Measurements from ENCODE around the gene EDIL3.
"Not testable (repeated sequence)": the region's sequence is repeated elsewhere in the genome, so short reads cannot be mapped to it uniquely, and the experiment has no call there.

Gene EDIL3

GRCh38 chr5:84378420-84378819 lies 6.3 kb downstream of the EDIL3 start:
- DNase-seq (ENCODE audit: low spot score) = no peak

DNA sequence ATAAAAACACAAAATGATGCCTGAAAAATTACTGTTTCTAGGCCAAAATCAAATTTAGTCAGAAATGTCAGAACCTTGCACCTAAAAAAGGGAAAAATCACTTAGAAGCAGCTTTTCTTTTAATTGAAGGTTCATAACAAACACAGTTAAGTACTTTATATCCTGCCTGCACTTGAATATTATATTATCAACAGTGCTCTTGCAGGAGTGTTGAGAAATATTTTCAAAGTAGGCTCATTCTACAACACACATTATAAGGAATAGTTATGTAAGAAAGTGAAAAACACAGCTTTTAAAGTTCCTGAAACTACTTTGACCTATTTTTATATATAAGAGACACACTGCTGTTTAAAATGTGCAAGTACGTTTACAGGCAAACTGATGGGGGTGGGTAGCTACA lies 8.3 kb downstream of the EDIL3 start:
- DNase-seq (ENCODE audit: low spot score) = no peak

DNA sequence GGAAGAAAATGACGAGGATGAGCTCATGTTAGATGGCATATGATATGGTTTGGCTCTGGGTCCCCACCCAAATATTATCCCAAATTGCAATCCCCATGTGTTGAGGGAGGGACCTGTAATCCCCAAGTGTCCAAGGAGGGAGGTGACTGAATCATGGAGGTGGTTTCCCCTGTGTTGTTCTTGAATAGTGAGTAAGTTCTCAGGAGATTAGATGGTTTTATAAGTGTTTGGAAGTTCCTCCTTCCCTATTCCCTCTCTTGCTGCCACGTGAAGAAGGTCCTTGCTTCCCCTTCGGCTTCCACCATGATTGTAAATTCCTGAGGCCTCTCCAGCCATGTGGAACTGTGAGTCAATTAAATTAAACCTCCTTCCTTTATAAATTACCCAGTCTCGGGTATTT lies 10.1 kb downstream of the EDIL3 start:
- no peak for DNase-seq (ENCODE audit: low spot score)

DNA sequence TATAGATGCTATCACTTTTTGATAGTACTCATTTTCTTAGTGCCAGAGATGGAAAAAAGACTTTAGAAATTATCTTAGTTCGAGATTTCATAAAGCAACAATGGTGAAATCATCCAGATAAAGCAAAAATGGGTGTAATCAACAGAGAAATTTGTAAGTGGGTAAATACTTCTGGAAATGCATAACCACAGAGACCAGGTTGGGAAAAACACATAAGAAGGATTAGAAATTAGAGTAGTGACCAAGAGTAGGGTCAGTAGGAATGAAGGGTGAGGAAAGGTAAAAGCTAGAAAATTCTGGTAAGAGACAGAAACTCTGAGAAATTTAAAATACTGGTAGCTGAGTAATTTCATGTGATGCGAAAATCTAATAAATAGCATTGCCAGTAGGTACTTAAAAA lies 11.2 kb downstream of the EDIL3 start:
- no peak for DNase-seq (ENCODE audit: low spot score)

GRCh38 chr5:84372066-84372695 lies 12.5 kb downstream of the EDIL3 start:
- no peak for DNase-seq (ENCODE audit: low spot score)

DNA sequence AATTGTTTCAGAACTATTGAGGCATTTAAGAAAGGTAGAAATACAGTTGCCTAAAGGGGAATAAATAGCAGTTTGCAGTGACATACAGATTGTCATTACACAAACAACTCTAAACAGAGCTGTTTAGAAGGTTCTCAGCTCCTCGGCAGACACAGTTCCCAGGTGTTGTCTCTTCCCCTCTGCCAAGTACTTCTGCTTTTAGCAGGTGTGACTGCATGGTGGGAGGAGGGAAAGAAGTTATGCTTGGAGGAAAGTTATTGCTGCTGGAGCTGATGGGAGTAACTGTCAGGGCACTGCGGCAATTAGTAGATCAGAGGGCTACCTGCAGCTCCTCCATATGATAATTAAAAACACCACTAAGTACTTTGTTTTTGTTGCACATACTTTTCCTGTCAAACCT lies 14.5 kb downstream of the EDIL3 start:
- no peak for DNase-seq (ENCODE audit: low spot score)

GRCh38 chr5:84364043-84364442 lies 20.6 kb downstream of the EDIL3 start:
- DNase-seq (ENCODE audit: low spot score) = no peak

- DNase-seq (ENCODE audit: low spot score) = no peak
Observed at GRCh38 chr5:84362061-84362720, 22.5 kb downstream of the EDIL3 start.

DNA sequence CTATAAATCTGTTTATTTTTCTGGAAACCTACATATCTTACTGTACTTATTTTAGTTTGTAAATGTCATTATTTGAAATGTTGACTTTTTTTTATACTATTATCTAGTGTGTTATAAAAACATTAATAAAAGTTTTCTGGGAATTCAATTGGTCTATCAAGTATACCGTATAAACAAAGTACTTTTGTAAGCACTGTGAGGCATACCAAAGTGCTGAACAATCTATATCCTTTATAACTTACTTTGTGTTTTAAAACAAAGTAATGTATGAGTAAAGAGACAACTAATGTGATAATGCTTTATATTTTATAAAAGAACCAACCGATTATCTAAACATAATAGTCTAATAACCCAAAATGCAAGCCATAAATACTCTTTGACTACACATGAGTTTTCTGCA lies 23.1 kb downstream of the EDIL3 start:
- DNase-seq (ENCODE audit: low spot score) = no peak

GRCh38 chr5:84360056-84360455 lies 24.6 kb downstream of the EDIL3 start:
- DNase-seq (ENCODE audit: low spot score) = no peak

DNA sequence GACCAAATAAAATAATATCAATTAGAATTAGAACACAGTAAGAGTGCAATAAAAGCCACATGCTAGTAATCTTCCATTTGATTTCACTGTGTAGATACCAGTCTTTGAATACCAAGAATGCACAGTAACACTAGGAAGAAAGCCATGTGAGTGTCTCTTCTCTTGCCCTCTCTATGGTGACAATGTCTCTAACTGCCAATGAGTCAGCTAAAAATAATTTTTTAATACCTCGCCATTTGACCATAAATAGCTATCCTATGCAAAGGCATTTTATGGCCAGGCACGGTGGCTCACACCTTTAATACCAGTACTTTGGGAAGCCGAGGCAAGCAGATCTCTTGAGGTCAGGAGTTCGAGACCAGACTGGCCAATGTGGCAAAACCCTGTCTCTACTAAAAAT lies 30.6 kb downstream of the EDIL3 start:
- DNase-seq (ENCODE audit: low spot score) = no peak

DNA sequence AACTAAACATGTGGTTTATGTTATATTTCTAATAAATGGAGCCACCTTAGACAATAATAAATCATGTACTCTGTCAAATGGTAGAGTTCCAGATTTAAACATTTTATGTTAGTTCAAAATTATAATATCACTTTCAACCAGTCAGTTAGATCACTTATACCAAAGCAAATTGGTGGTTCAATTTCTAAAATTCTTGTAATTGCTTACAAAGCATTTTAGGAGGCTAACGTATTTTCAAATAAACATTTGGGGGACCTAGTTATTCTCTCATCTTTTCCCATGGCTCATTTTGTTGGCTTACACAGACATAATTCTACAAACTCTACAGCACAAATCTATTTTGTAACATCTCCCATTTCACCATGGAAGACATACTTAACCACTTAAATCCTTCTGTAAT lies 39.9 kb downstream of the EDIL3 start:
- no peak for DNase-seq (ENCODE audit: low spot score)

DNA sequence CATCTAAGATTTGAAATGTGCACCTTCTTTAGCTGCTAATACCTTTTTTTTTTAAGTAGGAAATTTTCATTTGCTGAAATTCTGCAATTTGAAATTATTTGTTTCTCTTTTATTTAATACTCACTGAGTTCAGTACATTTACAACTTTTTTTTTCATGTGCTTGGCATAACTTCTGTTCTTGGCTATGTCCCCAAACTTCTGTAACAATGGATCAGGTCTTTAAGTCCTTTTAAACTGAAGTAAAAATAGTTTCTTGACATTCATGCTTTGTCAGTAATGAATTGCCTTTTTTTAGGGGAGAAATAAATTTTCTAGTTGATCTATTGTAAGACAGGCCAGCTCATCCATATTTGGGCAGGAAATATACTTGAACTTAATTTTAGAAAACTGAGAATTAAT lies 41.5 kb downstream of the EDIL3 start:
- no peak for DNase-seq (ENCODE audit: low spot score)

DNA sequence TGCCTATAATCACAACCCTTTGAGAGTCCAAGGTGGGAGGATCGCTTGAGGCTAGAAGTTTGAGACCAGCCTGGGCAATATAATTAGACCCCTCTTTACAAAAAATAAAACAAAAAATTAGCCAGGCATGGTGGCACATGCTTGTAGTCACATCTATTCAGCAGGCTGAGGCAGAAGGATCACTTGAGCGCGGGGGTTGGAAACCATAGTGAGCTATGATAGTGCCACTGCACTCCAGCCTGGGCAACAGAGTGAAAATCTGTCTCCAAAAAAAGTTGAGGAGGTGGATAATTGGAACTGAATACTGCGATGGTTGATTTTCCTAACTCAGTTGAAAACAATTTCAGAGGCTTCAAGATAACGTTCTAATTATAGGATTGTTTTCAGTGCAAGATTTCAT lies 52.6 kb downstream of the EDIL3 start:
- no peak for DNase-seq (ENCODE audit: low spot score)

- DNase-seq (ENCODE audit: low spot score) = no peak
Observed at GRCh38 chr5:84327591-84327990, 57.1 kb downstream of the EDIL3 start.

DNA sequence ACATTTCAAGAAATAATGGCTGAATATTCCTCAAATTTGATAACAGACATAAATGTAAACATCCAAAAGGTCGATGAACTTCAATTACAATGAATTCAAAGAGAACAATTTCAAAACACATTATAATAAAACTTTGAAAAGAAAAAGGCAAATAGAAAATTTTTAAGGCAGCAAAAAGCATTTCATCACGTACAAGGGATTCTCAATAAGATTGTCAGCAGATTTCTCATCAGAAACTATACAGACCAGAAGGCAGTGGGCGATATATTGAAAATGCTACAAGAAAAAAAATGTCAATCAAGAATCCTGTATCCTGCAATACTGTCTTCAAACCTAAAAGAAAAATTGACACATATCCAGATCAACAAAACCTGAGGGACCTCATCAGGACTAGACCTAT lies 62.0 kb downstream of the EDIL3 start:
- DNase-seq (ENCODE audit: low spot score) = no peak

GRCh38 chr5:84317826-84318225 lies 66.9 kb downstream of the EDIL3 start:
- DNase-seq (ENCODE audit: low spot score) = not testable (repeated sequence)

DNA sequence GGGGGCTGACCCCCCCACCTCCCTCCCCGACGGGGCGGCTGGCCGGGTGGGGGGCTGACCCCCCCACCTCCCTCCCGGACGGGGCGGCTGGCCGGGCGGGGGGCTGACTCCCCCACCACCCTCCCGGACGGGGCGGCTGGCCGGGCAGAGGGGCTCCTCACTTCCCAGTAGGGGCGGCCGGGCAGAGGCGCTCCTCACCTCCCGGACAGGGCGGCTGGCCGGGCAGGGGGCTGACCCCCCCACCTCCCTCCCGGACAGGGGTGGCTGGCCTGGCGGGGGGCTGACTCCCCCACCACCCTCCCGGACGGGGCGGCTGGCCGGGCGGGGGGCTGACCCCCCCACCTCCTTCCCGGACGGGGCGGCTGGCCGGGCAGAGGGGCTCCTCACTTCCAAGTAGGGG lies 72.4 kb downstream of the EDIL3 start:
- not testable (repeated sequence) for DNase-seq (ENCODE audit: low spot score)

DNA sequence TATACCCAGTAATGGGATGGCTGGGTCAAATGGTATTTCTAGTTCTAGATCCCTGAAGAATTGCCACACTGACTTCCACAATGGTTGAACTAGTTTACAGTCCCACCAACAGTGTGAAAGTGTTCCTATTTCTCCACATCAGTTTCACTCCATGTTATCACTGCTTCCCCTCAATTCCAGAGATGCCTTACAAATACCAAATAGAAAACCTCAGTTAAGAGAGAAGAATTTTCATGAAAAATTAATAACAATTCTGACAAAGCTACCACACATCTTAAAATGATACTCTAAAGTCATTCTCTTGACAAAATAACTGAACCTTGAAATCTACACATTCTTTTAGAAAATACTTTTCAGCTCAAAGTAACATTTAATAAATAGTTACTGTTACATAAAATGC lies 74.8 kb downstream of the EDIL3 start:
- not testable (repeated sequence) for DNase-seq (ENCODE audit: low spot score)

DNA sequence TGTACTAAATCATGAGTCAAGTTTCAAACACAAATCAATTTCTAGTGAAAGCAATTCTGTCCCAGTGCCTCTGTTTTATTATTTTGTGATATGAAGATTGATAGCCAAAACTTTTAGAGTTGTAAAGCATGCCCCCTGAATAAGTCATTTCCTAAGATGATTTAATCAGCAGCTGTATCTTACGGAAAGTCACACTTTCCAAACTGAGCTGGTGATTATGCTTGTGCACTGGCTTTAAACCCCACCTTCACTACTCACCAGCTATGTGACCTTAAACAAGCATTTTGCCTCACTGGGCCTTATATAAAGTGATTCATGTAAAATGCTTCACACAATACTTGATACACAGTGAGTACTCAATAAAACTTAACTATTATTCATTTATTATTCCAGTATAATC lies 78.1 kb downstream of the EDIL3 start:
- no peak for DNase-seq (ENCODE audit: low spot score)

GRCh38 chr5:84304599-84304998 lies 80.1 kb downstream of the EDIL3 start:
- no peak for DNase-seq (ENCODE audit: low spot score)

DNA sequence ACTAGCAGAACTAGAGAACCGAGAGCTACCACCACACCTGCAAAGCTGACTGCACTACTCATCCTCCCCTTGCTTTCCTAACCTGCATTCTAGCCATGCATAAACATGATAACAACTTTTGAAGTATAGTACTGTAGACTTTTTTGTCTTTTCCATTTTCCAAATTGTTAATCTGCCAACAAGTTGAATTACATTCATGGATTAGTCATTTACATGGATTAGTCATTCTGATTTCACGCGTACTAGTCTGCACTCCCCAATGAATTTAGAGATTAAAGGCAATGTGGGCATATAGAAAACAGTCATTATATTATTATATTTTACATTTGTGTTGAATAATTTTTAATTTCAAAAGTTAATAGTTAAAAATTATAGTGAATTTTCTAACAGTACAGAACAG lies 81.4 kb downstream of the EDIL3 start:
- DNase-seq (ENCODE audit: low spot score) = no peak

DNA sequence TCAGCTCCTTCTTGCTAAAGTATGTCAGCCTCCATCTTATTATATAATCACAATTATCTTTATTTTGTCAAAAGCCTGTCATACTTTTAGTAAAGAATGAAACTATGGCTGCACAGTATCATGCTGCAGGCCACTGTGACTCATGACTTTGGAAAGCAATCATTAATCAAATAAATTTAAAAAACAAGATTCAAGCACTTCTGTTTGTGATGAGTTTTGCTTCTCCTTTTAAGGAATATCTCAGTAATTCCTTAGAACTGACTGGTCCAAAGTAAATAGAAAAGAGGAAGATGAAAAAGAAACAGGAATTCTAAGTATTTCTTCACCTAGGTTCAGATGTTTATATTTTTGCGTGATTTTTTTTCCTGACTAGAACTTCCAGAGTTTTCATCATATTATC lies 83.1 kb downstream of the EDIL3 start:
- no peak for DNase-seq (ENCODE audit: low spot score)

- no peak for DNase-seq (ENCODE audit: low spot score)
Observed at GRCh38 chr5:84299959-84300358, 84.7 kb downstream of the EDIL3 start.

Measured in D341Med (cell line).